LHCN-M2 (cell line): ENCODE measurements around the gene LHX2. TPM values are rescaled to one million over a fixed set of nuclear protein-coding genes. Genes with fewer than 3 reads are reported as not detected.
A peak's percentile ranks its signal among the peaks of the same experiment; 100 is the strongest.
"Not testable (repeated sequence)": the region's sequence is repeated elsewhere in the genome, so short reads cannot be mapped to it uniquely, and the experiment has no call there.

Experiments used
- DNase-seq: peaks from one replicate; pipeline ENCODE4 v3.0.0-alpha.2; 2012; ENCODE audit warnings: low read depth
- polyA plus RNA-seq: library from polyadenylated mRNA; unstranded; fragments of >200 nt; gene quantifications from one replicate; pipeline ENCODE4 v1.2.1, GENCODE V29; 2012; ENCODE audit warnings: missing spikeins
- total RNA-seq: library from RNA; depleted of rRNA; stranded (reverse); fragments of >200 nt; gene quantifications from 2 replicates; pipeline ENCODE4 v1.2.3, GENCODE V29; 2014; rRNA removed

LHX2 gene, protein sequence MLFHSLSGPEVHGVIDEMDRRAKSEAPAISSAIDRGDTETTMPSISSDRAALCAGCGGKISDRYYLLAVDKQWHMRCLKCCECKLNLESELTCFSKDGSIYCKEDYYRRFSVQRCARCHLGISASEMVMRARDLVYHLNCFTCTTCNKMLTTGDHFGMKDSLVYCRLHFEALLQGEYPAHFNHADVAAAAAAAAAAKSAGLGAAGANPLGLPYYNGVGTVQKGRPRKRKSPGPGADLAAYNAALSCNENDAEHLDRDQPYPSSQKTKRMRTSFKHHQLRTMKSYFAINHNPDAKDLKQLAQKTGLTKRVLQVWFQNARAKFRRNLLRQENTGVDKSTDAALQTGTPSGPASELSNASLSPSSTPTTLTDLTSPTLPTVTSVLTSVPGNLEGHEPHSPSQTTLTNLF
- 2.4 and 3.4 TPM in 2 replicates for total RNA-seq
- polyA plus RNA-seq = 2.6 TPM

- DNase-seq = peak; percentile 86
Measured at GRCh38 chr9:124011460-124012301, at the start of gene LHX2. TSS of gene LHX2 (plus strand) at chr9:124011768. CDS start at chr9:124012349, 581 bp downstream.

GRCh38 chr9:123964761-123965160 is 46.8 kb upstream of the LHX2 start:
- DNase-seq = no peak

GRCh38 chr9:123965801-123966686 is 45.5 kb upstream of the LHX2 start:
- no peak for DNase-seq

- no peak for DNase-seq
Measured at GRCh38 chr9:123967323-123967722, 44.2 kb upstream of the LHX2 start.

- no peak for DNase-seq
Measured at GRCh38 chr9:123972618-123973017, 39.0 kb upstream of the LHX2 start.

DNA sequence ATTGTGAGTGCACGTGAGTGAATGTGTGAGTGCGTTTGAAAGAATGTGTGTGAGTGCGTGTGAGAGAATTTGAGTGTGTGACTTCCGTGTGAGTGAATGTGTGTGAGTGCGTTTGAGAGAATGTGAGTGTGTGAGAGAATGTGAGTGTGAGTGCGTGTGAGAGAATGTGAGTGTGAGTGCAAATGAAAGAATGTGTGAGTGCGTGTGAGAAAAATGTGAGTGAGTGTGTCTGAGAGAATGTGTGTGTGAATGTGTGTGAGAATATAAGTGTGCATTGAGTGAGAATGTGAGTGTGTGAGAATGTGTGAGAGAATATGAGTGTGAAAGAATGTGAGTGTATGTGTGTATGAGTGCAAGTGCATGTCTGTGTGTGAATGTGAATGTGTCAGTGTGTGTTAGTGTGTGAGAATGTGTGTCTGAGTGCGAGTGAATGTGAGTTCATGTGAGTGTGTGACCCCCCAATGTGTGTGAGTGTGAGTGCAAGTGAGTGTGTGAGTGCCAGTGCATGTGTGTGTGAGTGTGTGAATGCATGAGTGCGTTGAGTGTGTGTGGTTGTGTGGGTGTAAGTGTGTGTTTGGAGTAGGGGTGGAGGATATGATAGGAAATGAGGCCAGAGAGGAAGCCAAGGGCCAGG is 37.9 kb upstream of the LHX2 start:
- no peak for DNase-seq

GRCh38 chr9:123974471-123974870 is 37.1 kb upstream of the LHX2 start:
- DNase-seq = no peak

DNA sequence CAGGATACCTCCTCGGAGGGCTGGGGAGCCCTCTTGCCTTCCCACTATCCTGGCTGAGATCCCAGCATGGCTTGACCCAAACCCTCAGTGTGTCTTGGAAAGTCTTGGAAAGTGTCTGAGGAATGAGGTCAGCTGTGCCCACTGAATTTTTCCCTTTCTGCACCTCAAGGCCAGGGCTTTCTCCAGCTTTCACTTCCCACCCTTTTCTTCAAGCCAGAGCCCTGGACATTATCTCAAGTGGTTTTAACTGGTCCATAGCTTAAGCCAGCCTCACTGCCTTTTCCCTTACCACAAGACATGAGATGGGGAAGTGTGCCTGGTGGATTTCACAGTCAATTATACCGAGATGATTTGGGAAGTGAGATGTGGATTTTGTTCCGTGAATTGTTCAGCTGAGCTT is 35.7 kb upstream of the LHX2 start:
- DNase-seq = no peak

DNA sequence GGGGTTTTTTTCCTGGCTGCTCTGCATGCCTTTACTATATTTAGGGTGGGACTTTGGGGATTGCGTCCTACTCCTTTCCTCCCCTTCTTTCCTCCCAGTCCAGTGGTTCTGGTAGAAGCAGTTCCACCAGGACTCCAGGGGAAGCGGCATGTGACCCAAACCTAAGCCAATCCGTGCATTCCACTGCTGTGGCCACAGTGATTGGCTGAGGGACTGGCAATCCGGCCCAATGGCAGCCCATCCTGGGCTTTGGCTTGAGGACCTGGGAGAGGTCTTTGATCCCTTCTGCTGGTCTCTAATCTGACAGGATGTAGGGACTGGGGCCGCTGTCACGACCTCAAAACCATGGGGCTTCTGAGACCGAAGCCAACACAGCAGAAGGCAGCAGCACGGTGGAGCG is 35.0 kb upstream of the LHX2 start:
- not testable (repeated sequence) for DNase-seq

- DNase-seq = no peak
Measured at GRCh38 chr9:123978981-123979380, 32.6 kb upstream of the LHX2 start.

GRCh38 chr9:123982535-123982934 is 29.0 kb upstream of the LHX2 start:
- DNase-seq = no peak

- DNase-seq = no peak
Measured at GRCh38 chr9:123983047-123983446, 28.5 kb upstream of the LHX2 start.

DNA sequence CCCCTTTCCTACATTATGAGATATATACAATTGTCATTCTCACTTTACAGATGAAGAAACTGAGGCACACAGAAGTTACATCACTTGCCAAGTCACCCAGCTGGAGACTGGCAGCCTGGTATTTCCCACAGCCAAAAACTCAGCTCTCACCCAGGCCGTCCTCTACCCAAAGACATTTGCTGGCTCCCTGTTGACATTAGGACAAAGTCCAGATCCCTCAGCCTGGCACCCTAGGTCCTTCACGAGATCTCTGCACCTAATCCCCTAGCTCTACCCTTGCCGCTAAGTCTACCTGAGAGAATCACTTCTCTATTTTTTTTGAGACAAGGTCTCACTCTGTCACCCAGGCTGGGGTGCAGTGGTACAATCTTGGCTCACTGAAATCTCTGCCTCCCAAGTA is 26.8 kb upstream of the LHX2 start:
- no peak for DNase-seq

DNA sequence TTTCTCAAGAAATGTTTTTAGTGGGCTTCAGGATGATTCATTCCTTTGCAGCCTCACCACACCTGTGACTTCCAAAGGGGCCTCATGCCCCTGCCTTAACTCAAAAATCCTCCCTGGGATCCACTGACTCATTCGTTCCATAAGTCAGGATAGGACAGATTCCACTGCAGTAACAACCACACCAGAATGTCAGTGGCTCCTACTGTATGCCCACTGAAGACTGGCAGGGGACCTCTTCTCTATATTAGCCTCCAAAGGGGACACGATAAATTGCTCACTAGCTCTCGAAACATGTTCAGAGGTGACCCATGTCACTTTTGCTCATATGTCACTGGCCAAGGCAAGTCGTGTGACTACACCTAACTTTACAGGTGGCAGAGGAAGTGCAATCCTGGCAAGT is 25.7 kb upstream of the LHX2 start:
- no peak for DNase-seq

- DNase-seq = no peak
Measured at GRCh38 chr9:123990427-123990826, 21.1 kb upstream of the LHX2 start.

GRCh38 chr9:123992679-123993078 is 18.9 kb upstream of the LHX2 start:
- not testable (repeated sequence) for DNase-seq

DNA sequence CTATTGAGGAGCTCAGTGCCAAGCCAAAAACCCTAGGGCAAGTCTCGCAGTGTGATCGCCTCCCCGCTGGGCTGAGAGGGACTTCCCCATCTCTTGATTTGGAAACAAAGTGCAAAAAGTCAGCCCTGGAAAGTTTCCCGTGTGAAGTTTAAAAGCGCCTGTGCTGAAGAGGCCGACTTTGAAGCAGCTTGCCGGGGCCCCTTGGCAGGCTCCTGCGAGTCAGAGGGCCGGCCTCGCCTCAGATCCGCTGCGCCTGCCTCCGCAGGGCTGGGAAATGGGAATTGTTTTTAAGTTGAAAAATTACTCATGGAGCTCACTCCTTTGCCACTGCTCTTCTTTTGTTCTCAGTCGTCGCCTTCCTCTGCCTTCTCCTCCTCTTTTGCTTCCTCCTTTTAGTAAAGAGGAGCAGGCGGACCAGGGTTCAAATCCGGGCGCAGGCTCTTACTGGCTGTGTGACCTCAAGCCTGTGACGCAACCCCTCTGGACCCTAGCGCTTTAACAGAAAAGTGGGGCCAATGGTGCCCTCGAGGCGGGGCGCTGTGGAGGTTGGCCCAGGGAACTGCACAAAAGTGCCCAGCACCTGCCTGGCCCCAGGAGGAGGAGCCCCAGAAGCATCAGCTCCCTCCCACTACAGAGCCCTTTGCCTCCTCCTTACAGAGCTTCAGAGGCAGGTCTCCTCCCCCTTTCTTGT is 14.7 kb upstream of the LHX2 start:
- no peak for DNase-seq

GRCh38 chr9:123997665-123998277 is 13.8 kb upstream of the LHX2 start:
- no peak for DNase-seq

GRCh38 chr9:123998278-123998925 is 13.2 kb upstream of the LHX2 start:
- no peak for DNase-seq
